NCI-H226 (cell line): ENCODE results near the gene ELK3.

ENCODE experiments used
- DNase-seq: peaks from one replicate; pipeline ENCODE4 v3.0.0-alpha.2; 2015

Gene ELK3

GRCh38 chr12:96190413-96191108, 3.6 kb upstream of the ELK3 start:
- DNase-seq: peak; percentile 42

GRCh38 chr12:96192926-96193573, 1.1 kb upstream of the ELK3 start:
- DNase-seq: no peak

- DNase-seq: no peak
These were observed 358 bp downstream of the ELK3 start for GRCh38 chr12:96194576-96194889.

- DNase-seq: peak; percentile 78
These were observed 1.0 kb downstream of the ELK3 start for GRCh38 chr12:96194971-96195844.

GRCh38 chr12:96195845-96196451, 1.8 kb downstream of the ELK3 start:
- DNase-seq: peak; percentile 76

GRCh38 chr12:96196781-96197180, 2.6 kb downstream of the ELK3 start:
- DNase-seq: no peak

- peak; percentile 83 for DNase-seq
These were observed 3.5 kb downstream of the ELK3 start for GRCh38 chr12:96197503-96198272.

- DNase-seq: peak; percentile 89
These were observed 4.8 kb downstream of the ELK3 start for GRCh38 chr12:96198965-96199364.

GRCh38 chr12:96199464-96199863, 5.3 kb downstream of the ELK3 start:
- no peak for DNase-seq

- no peak for DNase-seq
These were observed 7.4 kb downstream of the ELK3 start for GRCh38 chr12:96201272-96202227.

GRCh38 chr12:96204381-96204780, 10.2 kb downstream of the ELK3 start:
- no peak for DNase-seq

- no peak for DNase-seq
These were observed 11.7 kb downstream of the ELK3 start for GRCh38 chr12:96205908-96206307.

- no peak for DNase-seq
These were observed 12.9 kb downstream of the ELK3 start for GRCh38 chr12:96206936-96207662.

GRCh38 chr12:96208346-96208745, 14.2 kb downstream of the ELK3 start:
- peak; percentile 73 for DNase-seq

GRCh38 chr12:96208801-96209549, 14.8 kb downstream of the ELK3 start:
- DNase-seq: no peak

GRCh38 chr12:96210376-96211055, 16.3 kb downstream of the ELK3 start:
- no peak for DNase-seq

GRCh38 chr12:96211988-96212387, 17.8 kb downstream of the ELK3 start:
- DNase-seq: no peak

GRCh38 chr12:96212456-96213375, 18.5 kb downstream of the ELK3 start:
- DNase-seq: no peak
